22Rv1 (cell line): ENCODE data around the gene GPR65.

Experiments
- CTCF ChIP-seq: fragments of 450-650 bp; IDR thresholded peaks from 2 replicates; pipeline ENCODE4 v1.5.1; 2017; ENCODE audit warnings: mild to moderate bottlenecking
- ZFX ChIP-seq: fragments of 450-650 bp; IDR thresholded peaks from 2 replicates; pipeline ENCODE4 v1.6.1; 2017; ENCODE audit warnings: antibody characterized with exemption, borderline replicate concordance

GRCh38 chr14:88029500-88029899 is 24.6 kb downstream of the GPR65 start:
- no peak for TF ChIP-seq CTCF
- no peak for TF ChIP-seq ZFX
